Spleen (tissue), 7 donors: ENCODE results near the gene OR10C1.

ENCODE experiments used
- POLR2A ChIP-seq, 3 donors: fragments of 450-650 bp; IDR thresholded peaks; one replicate each; pipeline ENCODE4 v1.5.1; 2017; ENCODE audit warnings: antibody characterized with exemption in 3 of 3, mild to moderate bottlenecking in 1 of 3
- TF ChIP-seq, protein P1 (sequence below), 11 experiments: fragments of 200-600 bp in 7 of 11; fragments of 450-650 bp in 4 of 11; sonication (generic) in 4 of 11; IDR thresholded peaks in 8 of 11; conservative IDR thresholded peaks in 3 of 11; 1 replicate in 7 of 11; 2 replicates in 4 of 11; pipeline versions ENCODE4 v1.4.0 to v1.8.0; 2016 to 2021; ENCODE audit warnings: antibody characterized with exemption in 11 of 11, inconsistent platforms in 4 of 11, mild to moderate bottlenecking in 1 of 11
- donor health status: DM: no; HTN: no; CAD: no; lungs with moderate emphysema.
- donor health status: DM: no; HTN: no; CAD: no.
- donor health status: DM: no; HTN: no; CAD: no.

DNA sequence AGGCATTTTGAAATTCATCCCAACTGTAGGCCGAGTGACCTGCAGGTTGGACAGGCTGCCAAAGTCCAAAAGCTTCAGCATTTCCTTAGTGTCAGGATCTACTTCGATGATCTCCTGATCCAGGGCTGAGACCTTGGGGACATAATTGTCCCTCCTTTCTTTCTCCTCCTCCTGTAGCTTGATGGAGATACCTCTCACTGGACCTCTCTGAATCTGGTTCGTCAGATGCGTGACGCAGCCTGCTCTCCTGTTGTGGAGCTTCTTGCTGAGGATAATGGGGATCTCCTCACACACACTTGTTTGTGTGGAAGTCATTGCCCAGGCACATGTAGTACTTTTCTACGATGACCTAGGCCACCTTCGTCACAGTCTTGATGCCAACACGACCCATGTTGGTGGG lies 50.2 kb downstream of the OR10C1 start:
- TF ChIP-seq, protein P1, sequence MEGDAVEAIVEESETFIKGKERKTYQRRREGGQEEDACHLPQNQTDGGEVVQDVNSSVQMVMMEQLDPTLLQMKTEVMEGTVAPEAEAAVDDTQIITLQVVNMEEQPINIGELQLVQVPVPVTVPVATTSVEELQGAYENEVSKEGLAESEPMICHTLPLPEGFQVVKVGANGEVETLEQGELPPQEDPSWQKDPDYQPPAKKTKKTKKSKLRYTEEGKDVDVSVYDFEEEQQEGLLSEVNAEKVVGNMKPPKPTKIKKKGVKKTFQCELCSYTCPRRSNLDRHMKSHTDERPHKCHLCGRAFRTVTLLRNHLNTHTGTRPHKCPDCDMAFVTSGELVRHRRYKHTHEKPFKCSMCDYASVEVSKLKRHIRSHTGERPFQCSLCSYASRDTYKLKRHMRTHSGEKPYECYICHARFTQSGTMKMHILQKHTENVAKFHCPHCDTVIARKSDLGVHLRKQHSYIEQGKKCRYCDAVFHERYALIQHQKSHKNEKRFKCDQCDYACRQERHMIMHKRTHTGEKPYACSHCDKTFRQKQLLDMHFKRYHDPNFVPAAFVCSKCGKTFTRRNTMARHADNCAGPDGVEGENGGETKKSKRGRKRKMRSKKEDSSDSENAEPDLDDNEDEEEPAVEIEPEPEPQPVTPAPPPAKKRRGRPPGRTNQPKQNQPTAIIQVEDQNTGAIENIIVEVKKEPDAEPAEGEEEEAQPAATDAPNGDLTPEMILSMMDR (IDR thresholded peaks at IDR 0.05 in 8 of 11, conservative IDR thresholded peaks at IDR 0.05 in 3 of 11): no peak
- TF ChIP-seq POLR2A (IDR thresholded peaks at IDR 0.05): no peak
